ENCODE measurements around the gene KMT5B.

GRCh38 chr11:68116974-68117373, 96.1 kb downstream of the KMT5B start:
- TF ChIP-seq CTCF (IDR thresholded peaks at IDR 0.05) (no peak), POLR2A (IDR thresholded peaks at IDR 0.05) (no peak)
